ENCODE results near the gene ZNF586.

- TF ChIP-seq, protein P1, sequence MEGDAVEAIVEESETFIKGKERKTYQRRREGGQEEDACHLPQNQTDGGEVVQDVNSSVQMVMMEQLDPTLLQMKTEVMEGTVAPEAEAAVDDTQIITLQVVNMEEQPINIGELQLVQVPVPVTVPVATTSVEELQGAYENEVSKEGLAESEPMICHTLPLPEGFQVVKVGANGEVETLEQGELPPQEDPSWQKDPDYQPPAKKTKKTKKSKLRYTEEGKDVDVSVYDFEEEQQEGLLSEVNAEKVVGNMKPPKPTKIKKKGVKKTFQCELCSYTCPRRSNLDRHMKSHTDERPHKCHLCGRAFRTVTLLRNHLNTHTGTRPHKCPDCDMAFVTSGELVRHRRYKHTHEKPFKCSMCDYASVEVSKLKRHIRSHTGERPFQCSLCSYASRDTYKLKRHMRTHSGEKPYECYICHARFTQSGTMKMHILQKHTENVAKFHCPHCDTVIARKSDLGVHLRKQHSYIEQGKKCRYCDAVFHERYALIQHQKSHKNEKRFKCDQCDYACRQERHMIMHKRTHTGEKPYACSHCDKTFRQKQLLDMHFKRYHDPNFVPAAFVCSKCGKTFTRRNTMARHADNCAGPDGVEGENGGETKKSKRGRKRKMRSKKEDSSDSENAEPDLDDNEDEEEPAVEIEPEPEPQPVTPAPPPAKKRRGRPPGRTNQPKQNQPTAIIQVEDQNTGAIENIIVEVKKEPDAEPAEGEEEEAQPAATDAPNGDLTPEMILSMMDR (IDR thresholded peaks at IDR 0.05; ENCODE audit: low read depth, low read length): peak; percentile 26
- no peak for TF ChIP-seq POLR2A (IDR thresholded peaks at IDR 0.05; ENCODE audit: extremely low read depth, insufficient read length)
- no peak for TF ChIP-seq MAX (IDR thresholded peaks at IDR 0.05; ENCODE audit: low read depth, low read length)
Measured at GRCh38 chr19:57830071-57830602, 60.7 kb downstream of the ZNF586 start, which contains the start of gene ZNF587B.

Measured in NB4 (cell line).